Omental fat pad (tissue), 4 donors: ENCODE data around the gene DCDC2C. TPM values are rescaled to one million over a fixed set of nuclear protein-coding genes. Genes with fewer than 3 reads are reported as not detected.

Source experiments
- ATAC-seq: fragments of 150-250 bp; one replicate; pipeline ENCODE4 v1.9.1; 2016; ENCODE audit warnings: mild to moderate bottlenecking, moderate library complexity; ENCODE audit not compliant: low FRiP score
- DNase-seq: peaks from one replicate; pipeline ENCODE4 v3.0.0-alpha.2; 2019; ENCODE audit warnings: low spot score
- total RNA-seq, 4 donors: library from RNA; depleted of rRNA; stranded (reverse); fragments of >200 nt; gene quantifications; one replicate each; pipeline ENCODE4 v1.1.0, GENCODE V29; 2016
- TF ChIP-seq, protein P1 (sequence below), 3 donors: fragments of 450-650 bp; IDR thresholded peaks; one replicate each; pipeline ENCODE4 v1.5.1; 2016 to 2017; ENCODE audit warnings: antibody characterized with exemption in 3 of 3, mild to moderate bottlenecking in 3 of 3, moderate library complexity in 2 of 3

The DCDC2C gene
- total RNA-seq, 4 donors from 2014 or later, result 0.31 to 1.4 TPM; not detected in 2

DNA sequence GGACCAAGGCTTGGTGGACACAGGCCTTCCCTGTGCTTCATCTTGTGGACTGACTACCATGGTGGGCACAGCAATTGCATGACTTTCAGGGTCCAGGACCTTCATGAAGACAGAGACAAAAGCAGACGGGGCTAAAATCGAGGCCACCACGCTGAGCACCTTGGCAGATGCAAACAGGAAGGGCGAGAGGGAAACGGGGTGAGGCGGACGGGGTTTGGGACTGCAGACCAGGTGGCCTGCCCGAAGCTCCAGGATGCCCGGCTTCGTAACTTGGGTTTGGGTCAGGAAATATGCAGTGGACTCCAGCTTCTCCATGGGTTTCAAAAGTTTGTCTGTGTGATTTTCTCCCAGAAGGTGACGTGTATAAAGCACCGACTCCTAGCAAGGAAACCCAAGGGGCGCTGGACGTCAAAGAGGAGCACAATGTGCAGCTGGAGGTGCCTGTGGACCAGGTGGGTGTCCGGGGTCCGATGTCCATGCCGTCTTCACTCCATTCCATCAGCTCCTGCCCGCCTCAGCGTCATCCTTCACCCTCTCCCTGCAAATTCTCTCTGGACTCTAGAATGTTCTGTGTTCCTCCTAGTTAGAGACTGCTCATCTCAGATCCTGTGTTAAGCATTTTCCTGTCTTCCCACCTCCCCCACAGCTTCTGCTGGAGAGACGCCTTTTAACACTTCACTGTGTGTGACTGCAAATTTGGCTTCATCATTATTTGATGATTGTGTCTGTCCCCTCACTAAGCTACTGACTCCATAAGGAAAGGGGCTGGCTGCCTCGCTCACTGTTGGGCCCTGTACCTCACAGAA is 65.8 kb downstream of the DCDC2C start:
- TF ChIP-seq, protein P1, sequence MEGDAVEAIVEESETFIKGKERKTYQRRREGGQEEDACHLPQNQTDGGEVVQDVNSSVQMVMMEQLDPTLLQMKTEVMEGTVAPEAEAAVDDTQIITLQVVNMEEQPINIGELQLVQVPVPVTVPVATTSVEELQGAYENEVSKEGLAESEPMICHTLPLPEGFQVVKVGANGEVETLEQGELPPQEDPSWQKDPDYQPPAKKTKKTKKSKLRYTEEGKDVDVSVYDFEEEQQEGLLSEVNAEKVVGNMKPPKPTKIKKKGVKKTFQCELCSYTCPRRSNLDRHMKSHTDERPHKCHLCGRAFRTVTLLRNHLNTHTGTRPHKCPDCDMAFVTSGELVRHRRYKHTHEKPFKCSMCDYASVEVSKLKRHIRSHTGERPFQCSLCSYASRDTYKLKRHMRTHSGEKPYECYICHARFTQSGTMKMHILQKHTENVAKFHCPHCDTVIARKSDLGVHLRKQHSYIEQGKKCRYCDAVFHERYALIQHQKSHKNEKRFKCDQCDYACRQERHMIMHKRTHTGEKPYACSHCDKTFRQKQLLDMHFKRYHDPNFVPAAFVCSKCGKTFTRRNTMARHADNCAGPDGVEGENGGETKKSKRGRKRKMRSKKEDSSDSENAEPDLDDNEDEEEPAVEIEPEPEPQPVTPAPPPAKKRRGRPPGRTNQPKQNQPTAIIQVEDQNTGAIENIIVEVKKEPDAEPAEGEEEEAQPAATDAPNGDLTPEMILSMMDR (IDR thresholded peaks at IDR 0.05), result no peak
- ATAC-seq, result no peak
- DNase-seq, result no peak

DNA sequence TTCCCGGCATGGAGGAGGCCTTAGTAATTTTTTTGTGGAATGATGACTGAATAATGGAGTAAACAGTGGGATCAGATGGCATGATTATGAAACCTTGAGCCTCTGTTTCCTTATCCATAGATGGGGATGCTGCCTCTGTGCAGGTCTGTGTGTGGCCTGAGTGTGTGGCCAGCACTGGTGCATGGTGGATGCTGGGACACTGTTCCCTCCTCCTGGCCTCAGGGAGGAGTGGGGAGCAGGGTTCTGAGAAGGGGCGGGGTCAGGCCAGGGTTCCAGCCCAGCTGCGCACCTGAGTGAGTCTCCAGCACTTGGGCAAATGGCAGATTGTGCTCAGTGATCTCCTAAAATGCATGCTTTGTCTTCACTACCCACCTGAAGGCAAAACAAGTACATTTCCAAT is 66.4 kb downstream of the DCDC2C start:
- ATAC-seq (no peak), DNase-seq (no peak)
- TF ChIP-seq, protein P1 (IDR thresholded peaks at IDR 0.05), result no peak

DNA sequence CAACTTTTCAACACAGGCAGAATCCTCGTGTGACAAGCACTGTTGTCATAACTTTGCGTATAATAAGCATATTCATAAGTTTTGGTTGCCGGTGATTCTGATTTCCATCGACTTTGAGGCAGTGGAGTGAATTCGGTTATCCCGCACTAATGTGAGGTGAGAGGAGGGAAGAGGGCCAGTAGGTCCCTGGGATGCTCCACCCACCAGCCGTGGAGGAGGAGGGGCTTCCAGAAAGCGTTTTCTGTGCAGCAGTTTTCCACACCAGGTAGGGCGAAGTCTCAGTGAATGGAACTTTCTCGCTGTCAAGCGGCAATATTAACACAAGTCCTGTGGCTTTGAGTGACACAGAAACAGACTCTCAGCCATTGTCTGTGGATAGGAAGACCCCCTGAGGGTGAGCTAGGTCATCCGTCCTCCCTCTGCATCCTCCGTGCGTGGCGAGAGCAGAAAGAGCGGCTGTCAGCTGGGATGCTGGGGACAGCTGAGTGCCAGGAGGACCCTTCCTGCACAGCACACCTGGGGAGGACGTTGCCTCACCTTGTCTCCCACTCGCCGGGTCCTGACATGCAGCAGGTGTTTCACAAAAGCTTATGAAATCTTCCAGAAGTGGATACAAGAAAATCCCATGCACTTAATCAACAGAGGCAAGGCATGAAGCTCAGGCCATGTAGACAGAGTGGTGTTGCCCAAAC is 67.5 kb downstream of the DCDC2C start:
- ATAC-seq (no peak), DNase-seq (no peak)
- TF ChIP-seq, protein P1 (IDR thresholded peaks at IDR 0.05), result no peak

DNA sequence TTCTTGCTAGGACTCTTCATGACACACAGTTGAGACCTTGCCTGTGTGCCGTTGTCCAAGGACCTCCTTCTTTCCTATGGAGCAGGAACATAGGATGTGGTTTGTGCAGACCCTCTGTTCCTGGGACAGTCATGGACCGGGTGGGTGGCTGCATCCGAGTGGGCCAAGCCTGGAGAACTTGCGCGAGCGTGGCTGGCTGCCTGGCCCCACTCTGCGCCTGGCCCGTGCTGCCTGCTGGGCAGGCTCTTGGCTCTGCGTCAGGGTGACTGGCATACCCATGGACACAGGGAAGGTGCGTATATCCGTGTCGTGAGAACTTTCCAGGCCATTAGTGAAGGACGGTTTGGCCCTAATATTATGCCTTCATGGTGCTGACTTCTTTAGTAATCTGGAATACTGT is 68.2 kb downstream of the DCDC2C start:
- TF ChIP-seq, protein P1 (IDR thresholded peaks at IDR 0.05), result no peak
- DNase-seq (no peak), ATAC-seq (peak; percentile 44)

DNA sequence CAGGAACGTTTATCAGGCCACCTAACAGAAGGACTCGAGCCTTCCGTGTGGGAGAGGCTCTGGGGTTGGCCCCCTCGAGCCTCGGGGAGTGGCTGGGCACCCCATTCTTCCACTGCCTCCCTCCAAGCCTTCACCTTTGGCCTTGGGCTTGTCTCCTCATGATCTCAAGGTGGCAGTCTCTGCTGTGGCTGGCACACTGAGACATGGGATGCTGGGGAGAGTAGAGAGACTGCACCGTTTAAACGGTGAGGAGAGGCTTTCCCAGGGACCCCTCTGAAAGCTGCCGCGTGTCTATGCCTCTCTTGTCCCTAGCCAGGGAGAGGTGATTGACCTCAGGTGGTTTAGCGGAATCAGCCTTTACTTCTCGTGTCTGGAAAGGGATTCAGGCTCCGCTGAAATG is 71.0 kb downstream of the DCDC2C start:
- no peak for DNase-seq
- ATAC-seq, result no peak
- TF ChIP-seq, protein P1 (IDR thresholded peaks at IDR 0.05), result no peak

DNA sequence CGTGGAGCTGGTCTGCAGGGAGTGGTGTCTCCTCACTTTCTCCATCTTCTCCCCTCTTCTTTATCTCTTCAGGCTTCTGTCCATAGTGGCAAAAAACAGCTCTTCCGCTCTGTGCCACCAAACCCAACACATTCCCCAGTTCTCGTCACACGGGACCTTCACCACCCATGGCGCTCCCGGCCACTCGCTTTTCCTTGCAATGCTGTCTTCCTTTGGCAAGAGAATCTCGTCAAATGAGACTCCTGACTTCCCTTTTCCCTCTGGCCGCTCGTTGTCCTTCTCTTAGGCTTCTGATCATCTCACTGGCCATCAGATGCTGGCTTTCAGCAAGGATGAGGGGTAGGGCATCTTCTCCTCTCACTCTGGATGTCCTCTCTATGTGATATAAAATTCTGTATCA is 72.9 kb downstream of the DCDC2C start:
- ATAC-seq, result no peak
- TF ChIP-seq, protein P1 (IDR thresholded peaks at IDR 0.05), result no peak
- DNase-seq, result no peak
